H1 (cell line): ENCODE measurements around the gene FGGY.

Experiments
- EP300 ChIP-seq, 2 experiments: IDR thresholded peaks; 1 replicate in 1 of 2; 2 replicates in 1 of 2; pipeline ENCODE4 v1.6.1; 2011 to 2012; ENCODE audit warnings: low read depth in 2 of 2, low read length in 2 of 2, mild to moderate bottlenecking in 2 of 2, borderline replicate concordance in 1 of 2, inconsistent platforms in 1 of 2, moderate library complexity in 1 of 2
- HDAC2 ChIP-seq, 2 experiments: fragments of 300-600 bp in 1 of 2; sonication (generic) in 1 of 2; IDR thresholded peaks; 2 replicates each; pipeline ENCODE4 v1.6.1; 2011 to 2012; ENCODE audit warnings: low read depth in 2 of 2, low read length in 2 of 2, mild to moderate bottlenecking in 2 of 2, moderate library complexity in 2 of 2, borderline replicate concordance in 1 of 2, inconsistent platforms in 1 of 2
- JUND ChIP-seq: IDR thresholded peaks from 2 replicates; pipeline ENCODE4 v1.6.1; 2011; ENCODE audit warnings: mild to moderate bottlenecking, improper control_type of control experiment, low read length
- KDM1A ChIP-seq: fragments of 200-600, 300-600 bp; sonication (generic); IDR thresholded peaks from 2 replicates; pipeline ENCODE4 v1.7.1; 2016; ENCODE audit warnings: mild to moderate bottlenecking, low read length, borderline replicate concordance
- POLR2AphosphoS5 ChIP-seq: IDR thresholded peaks from 2 replicates; pipeline ENCODE4 v1.6.1; 2011; ENCODE audit warnings: low read depth, low read length
- SIN3A ChIP-seq, 2 experiments: IDR thresholded peaks in 1 of 2; conservative IDR thresholded peaks in 1 of 2; 2 replicates each; pipeline ENCODE4 v1.6.1; 2011 to 2012; ENCODE audit warnings: low read length in 2 of 2, improper control_type of control experiment in 1 of 2, low read depth in 1 of 2, mild to moderate bottlenecking in 1 of 2
- TCF12 ChIP-seq: IDR thresholded peaks from 2 replicates; pipeline ENCODE4 v1.6.1; 2011; ENCODE audit warnings: low read depth, mild to moderate bottlenecking, low read length
- TF ChIP-seq, protein P1 (sequence below), 3 experiments: IDR thresholded peaks; 1 replicate in 2 of 3; 2 replicates in 1 of 3; pipeline versions ENCODE4 v1.5.1 to v1.6.1; 2011; ENCODE audit warnings: low read length in 3 of 3, mild to moderate bottlenecking in 3 of 3, inconsistent platforms in 2 of 3, low read depth in 1 of 3, moderate library complexity in 1 of 3; ENCODE audit not compliant: insufficient read depth in 1 of 3; ENCODE audit errors: control extremely low read depth in 1 of 3

DNA sequence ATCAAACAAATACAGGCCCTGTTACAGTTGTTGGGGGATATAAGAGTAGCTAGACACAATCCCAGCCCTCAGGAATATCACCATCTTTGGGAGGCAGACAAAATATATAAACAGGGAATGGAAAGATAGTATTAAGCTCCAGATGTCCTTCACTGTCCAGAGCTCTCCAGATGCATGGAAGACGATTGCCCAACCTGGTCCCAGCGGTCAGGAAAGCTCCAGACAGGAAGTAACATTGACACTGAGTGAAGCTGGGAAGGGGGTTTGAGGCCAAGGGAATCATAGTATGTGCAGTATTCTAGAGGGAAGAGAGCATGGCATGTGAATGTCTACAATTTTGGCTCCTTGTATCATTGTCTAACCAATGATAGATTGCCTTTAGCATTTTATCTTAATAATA lies 344.0 kb downstream of the FGGY start:
- TF ChIP-seq EP300 (IDR thresholded peaks at IDR 0.05; ENCODE audit: borderline replicate concordance in 1 of 2, low read depth in 2 of 2, low read length in 2 of 2) (no peak), JUND (no peak), POLR2AphosphoS5 (no peak), SIN3A (conservative IDR thresholded peaks at IDR 0.05 in 1 of 2, IDR thresholded peaks at IDR 0.05 in 1 of 2; ENCODE audit: low read depth in 1 of 2, low read length in 2 of 2) (no peak), HDAC2 (IDR thresholded peaks at IDR 0.05; ENCODE audit: borderline replicate concordance in 1 of 2, low read depth in 2 of 2, low read length in 2 of 2) (no peak), TCF12 (no peak), KDM1A (no peak)
- TF ChIP-seq, protein P1, sequence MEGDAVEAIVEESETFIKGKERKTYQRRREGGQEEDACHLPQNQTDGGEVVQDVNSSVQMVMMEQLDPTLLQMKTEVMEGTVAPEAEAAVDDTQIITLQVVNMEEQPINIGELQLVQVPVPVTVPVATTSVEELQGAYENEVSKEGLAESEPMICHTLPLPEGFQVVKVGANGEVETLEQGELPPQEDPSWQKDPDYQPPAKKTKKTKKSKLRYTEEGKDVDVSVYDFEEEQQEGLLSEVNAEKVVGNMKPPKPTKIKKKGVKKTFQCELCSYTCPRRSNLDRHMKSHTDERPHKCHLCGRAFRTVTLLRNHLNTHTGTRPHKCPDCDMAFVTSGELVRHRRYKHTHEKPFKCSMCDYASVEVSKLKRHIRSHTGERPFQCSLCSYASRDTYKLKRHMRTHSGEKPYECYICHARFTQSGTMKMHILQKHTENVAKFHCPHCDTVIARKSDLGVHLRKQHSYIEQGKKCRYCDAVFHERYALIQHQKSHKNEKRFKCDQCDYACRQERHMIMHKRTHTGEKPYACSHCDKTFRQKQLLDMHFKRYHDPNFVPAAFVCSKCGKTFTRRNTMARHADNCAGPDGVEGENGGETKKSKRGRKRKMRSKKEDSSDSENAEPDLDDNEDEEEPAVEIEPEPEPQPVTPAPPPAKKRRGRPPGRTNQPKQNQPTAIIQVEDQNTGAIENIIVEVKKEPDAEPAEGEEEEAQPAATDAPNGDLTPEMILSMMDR (IDR thresholded peaks at IDR 0.05; ENCODE audit: control extremely low read depth in 1 of 3, insufficient read depth in 1 of 3, low read depth in 1 of 3, low read length in 3 of 3): no peak
